Naive B cell (primary cell): Measurements from ENCODE around the gene CMIP. TPM values are rescaled to one million over a fixed set of nuclear protein-coding genes. Genes with fewer than 3 reads are reported as not detected.

Experiments
- ATAC-seq, 2 donors: fragments of 150-1000 bp; cut with Tn5 transposase; 2 replicates each; pipeline ENCODE4 v1.10.0; 2021; ENCODE audit warnings: low read depth in 2 of 2, mild to moderate bottlenecking in 2 of 2, moderate library complexity in 2 of 2
- DNase-seq: peaks from one replicate; pipeline ENCODE4 v3.0.0; 2022
- H3K27ac Mint-ChIP-seq, 6 donors: one replicate each; pipeline ENCODE4 v1.8.0; 2020 to 2022; ENCODE audit warnings: mild to moderate bottlenecking in 6 of 6, mixed read lengths in 6 of 6, moderate library complexity in 5 of 6, inconsistent platforms in 2 of 6
- H3K27me3 Mint-ChIP-seq, 3 donors: one replicate each; pipeline ENCODE4 v1.8.0; 2021 to 2022; ENCODE audit warnings: mixed read lengths in 3 of 3, mild to moderate bottlenecking in 1 of 3
- H3K36me3 Mint-ChIP-seq, 2 donors: one replicate each; pipeline ENCODE4 v1.8.0; 2020 to 2022; ENCODE audit warnings: mixed read lengths in 2 of 2, inconsistent platforms in 1 of 2, mild to moderate bottlenecking in 1 of 2
- H3K4me1 Mint-ChIP-seq, 3 donors: one replicate each; pipeline ENCODE4 v1.8.0; 2020 to 2022; ENCODE audit warnings: mixed read lengths in 3 of 3, inconsistent platforms in 1 of 3, mild to moderate bottlenecking in 1 of 3, moderate library complexity in 1 of 3
- H3K4me3 Mint-ChIP-seq, 8 donors: one replicate each; pipeline ENCODE4 v1.8.0; 2020 to 2022; ENCODE audit warnings: mild to moderate bottlenecking in 8 of 8, mixed read lengths in 8 of 8, moderate library complexity in 8 of 8, inconsistent platforms in 2 of 8
- H3K9me3 Mint-ChIP-seq, 7 donors: one replicate each; pipeline ENCODE4 v1.8.0; 2020 to 2022; ENCODE audit warnings: mixed read lengths in 7 of 7, mild to moderate bottlenecking in 5 of 7, inconsistent platforms in 2 of 7, moderate library complexity in 1 of 7
- polyA plus RNA-seq, 6 donors: library from polyadenylated mRNA; unstranded; fragments of 300-500 nt; fragmentation: Illumina TruSeq; gene quantifications; one replicate each; pipeline ENCODE4 v1.2.3, GENCODE V29; 2021; ENCODE audit warnings: low read depth in 6 of 6

The CMIP gene
- polyA plus RNA-seq, 6 donors from 2014 or later: 0.61 to 2.5 (median 1.3) TPM

DNA sequence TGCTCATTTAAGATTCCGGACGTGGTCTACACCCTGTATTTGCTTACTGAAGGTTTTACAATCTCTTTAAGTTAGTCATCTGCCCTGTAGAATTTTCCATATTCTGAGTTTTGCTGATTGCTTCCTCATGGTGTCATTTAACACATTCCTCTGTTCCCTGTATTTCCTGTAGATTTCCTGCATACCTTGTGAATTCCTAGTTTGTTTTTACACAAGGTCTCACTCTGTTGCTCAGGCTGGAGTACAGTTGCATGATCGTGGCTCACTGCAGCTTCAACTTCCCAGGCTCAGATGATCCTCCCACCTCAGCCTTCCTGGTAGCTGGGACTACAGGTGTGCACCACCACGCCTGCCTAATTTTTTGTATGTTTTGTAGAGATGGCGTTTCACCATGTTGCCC lies 66.8 kb downstream of the CMIP start:
- no peak for DNase-seq
- no peak for ATAC-seq
- H3K9me3 Mint-ChIP-seq: no peaks in the 10 kb centered on the region
- H3K27me3 Mint-ChIP-seq: no peaks in the 10 kb centered on the region
- no peaks in the 10 kb centered on the region for H3K36me3 Mint-ChIP-seq
- H3K27ac Mint-ChIP-seq: peak overlapping the region in 1 of 6 donors; percentile 76
- H3K4me1 Mint-ChIP-seq: peaks cover 36 to 74% (median 55%) of the 10 kb centered on the region in 3 donors
- H3K4me3 Mint-ChIP-seq: no peak overlapping the region

DNA sequence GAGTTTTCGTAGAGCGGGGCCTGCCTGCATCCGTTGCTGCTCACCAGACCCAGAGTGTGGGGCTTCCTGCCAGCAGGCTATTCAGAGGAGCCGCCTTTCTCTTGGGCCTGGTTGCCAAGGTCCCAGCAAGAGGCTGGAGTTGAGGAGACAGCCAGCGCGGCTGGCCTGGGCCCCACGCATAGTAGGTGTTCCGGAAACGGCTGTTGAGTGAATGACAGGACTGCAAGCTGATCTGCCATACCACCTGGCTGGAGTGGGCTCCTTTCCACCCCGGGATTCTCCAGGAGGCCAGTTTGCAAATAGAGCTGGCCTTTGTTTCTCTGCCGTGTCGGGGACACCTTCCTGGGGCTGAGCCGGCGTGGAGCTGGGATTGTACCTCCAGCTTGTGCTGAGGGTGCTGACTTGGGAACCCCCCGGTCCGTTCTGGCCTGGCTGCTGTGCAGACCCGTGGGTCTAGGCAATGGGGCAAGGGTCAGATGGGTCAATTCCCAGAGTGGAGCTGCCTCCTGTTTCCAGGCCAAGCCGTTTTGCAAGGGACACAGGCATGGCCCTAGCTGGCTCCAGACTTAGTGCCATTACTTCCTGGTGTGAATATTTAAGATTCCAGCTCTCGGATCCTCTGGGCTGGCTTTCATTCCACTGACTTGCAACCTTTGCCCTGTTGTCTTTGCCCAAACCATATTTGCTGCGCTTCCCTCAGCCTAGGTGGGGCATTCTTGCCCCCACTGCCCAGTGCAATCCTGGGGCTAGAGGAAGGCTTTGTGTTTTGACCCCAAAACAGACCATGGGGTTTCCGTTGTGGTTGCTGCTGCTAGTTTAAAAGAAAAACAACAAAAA lies 68.8 kb downstream of the CMIP start:
- H3K4me3 Mint-ChIP-seq: peak overlapping the region; percentile 36 to 87 (median 77)
- ATAC-seq: peak; percentile 60 to 61

DNA sequence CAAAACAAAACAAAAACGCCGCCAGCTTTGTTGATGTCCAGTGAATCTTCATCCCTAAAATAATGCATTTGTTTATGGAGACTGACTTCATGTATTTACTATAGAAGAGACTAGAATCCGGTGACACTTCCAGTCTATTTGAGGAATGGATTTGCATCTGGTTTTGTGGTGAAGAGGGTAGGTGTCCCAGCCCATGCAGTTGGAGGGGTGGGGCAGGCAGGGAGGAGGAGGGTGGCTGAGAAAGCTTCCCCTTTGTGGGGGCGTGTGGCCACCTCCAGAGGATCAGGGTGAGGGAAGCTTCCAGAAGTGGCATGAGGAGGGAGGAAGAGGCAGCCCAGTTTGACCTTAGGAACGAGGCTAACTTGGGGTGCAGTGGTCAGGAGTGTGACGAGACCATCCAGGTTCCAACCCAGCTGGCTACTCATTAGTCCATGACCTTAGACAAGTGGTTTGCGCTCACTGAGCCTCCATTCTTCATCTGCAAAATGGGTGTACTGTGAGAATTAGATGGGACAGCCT lies 69.5 kb downstream of the CMIP start:
- Mint-ChIP-seq H3K27me3 (no peaks in the 10 kb centered on the region), H3K9me3 (no peaks in the 10 kb centered on the region), H3K36me3 (no peaks in the 10 kb centered on the region), H3K4me3 (peak overlapping the region; percentile 20 to 84 (median 68)), H3K4me1 (peaks cover 31 to 57% (median 44%) of the 10 kb centered on the region in 3 donors), H3K27ac (peak overlapping the region in 5 of 6 donors; percentile 61 to 98 (median 94))
- peak; percentile 86 to 87 for ATAC-seq
- DNase-seq: peak; percentile 66

More for the DNA sequence above, 68.8 kb downstream of the CMIP start:
- peak overlapping the region; percentile 76 to 98 (median 96) for H3K27ac Mint-ChIP-seq
- no peaks in the 10 kb centered on the region for H3K27me3 Mint-ChIP-seq
- H3K4me1 Mint-ChIP-seq: peaks cover 31 to 60% (median 48%) of the 10 kb centered on the region in 3 donors
- H3K9me3 Mint-ChIP-seq: no peaks in the 10 kb centered on the region
- no peak for DNase-seq
- no peaks in the 10 kb centered on the region for H3K36me3 Mint-ChIP-seq

DNA sequence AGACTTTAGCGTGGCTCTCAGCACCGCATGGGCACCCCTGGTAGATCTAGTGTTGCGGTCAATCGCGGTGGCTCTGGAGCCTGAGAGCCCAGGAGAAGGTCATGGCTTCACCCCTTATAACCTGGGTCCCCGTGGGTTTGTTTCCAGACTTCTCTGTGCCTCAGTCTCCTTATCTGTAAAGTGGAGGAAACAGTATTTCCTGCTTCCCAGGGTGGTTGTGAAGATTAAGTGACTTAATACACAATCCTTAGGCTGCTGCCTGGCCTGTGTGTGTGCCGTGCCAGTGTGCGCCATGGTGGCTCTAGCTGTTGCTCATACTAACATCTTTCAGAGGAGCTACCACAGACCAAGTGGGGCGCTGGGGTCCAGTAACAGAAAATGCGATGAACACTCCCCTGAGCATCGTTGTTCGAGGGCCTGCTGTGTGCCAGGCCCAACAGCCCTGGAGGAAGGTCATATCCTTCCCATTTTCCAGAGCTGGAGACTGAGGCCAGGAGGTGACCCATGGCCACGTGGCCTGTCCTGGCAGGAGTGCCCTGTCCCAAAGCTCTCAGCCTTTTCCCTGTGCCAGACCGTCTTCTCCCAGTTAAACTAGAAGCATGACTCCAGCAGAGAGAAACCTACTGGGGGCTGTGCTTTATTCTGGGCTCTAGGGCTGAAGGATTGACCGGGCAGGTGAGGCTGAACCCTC lies 70.1 kb downstream of the CMIP start:
- DNase-seq: no peak
- Mint-ChIP-seq H3K27ac (peak overlapping the region in 5 of 6 donors; percentile 66 to 98 (median 94)), H3K36me3 (no peaks in the 10 kb centered on the region), H3K27me3 (no peaks in the 10 kb centered on the region), H3K4me3 (peak overlapping the region in 4 of 8 donors; percentile 61 to 81 (median 77)), H3K4me1 (peaks cover 33 to 59% (median 46%) of the 10 kb centered on the region in 3 donors), H3K9me3 (no peaks in the 10 kb centered on the region)
- ATAC-seq: no peak

DNA sequence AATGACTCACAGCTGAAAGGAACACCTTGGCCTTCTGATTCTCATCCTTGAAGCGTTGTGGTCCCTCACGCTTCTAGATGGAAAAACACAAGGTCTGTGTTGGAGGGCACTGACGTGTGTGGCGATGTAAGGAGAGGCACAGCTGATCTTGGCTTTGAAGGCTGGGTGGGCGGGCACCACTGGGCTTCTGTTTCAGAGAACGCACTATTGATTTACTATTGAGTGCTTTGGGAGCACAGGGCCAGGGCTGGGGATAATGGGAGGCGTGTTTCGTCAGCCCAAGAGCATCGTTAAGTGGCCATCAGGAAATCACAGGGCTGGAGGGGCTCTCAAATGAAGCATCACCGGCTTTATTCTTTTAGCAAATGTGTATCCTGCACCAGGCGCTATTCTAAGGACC lies 70.7 kb downstream of the CMIP start:
- no peak overlapping the region for H3K4me3 Mint-ChIP-seq
- H3K27ac Mint-ChIP-seq: peak overlapping the region in 4 of 6 donors; percentile 47 to 80 (median 72)
- ATAC-seq (no peak), DNase-seq (no peak)
- H3K4me1 Mint-ChIP-seq: peaks cover 37 to 65% (median 50%) of the 10 kb centered on the region in 3 donors
- no peaks in the 10 kb centered on the region for H3K27me3 Mint-ChIP-seq
- H3K9me3 Mint-ChIP-seq: no peaks in the 10 kb centered on the region
- H3K36me3 Mint-ChIP-seq: no peaks in the 10 kb centered on the region

DNA sequence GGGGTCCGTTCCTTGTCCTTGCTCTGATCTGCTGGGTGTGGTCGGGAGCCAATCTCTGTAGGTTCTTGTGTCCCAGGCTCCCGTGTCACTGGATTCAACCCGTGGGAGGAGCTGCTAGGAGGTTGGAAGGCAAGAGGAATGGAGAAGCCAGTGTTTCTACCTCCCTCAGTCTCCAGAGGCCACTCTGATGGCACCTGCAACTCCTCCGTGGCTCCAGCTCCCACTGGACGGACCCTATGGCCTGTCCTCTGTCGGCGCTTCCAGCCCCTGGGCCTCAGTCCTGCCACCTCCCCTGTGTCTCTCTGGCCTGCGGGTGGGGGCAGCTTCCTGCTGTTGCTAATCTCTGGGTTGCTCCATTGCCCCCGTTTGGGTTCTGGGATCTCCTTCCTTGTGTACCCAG lies 71.1 kb downstream of the CMIP start:
- Mint-ChIP-seq H3K4me3 (peak overlapping the region in 1 of 8 donors; percentile 76), H3K4me1 (peaks cover 42 to 69% (median 54%) of the 10 kb centered on the region in 3 donors), H3K9me3 (no peaks in the 10 kb centered on the region), H3K36me3 (no peaks in the 10 kb centered on the region), H3K27ac (peak overlapping the region in 5 of 6 donors; percentile 47 to 88 (median 69)), H3K27me3 (no peaks in the 10 kb centered on the region)
- ATAC-seq (no peak), DNase-seq (no peak)

DNA sequence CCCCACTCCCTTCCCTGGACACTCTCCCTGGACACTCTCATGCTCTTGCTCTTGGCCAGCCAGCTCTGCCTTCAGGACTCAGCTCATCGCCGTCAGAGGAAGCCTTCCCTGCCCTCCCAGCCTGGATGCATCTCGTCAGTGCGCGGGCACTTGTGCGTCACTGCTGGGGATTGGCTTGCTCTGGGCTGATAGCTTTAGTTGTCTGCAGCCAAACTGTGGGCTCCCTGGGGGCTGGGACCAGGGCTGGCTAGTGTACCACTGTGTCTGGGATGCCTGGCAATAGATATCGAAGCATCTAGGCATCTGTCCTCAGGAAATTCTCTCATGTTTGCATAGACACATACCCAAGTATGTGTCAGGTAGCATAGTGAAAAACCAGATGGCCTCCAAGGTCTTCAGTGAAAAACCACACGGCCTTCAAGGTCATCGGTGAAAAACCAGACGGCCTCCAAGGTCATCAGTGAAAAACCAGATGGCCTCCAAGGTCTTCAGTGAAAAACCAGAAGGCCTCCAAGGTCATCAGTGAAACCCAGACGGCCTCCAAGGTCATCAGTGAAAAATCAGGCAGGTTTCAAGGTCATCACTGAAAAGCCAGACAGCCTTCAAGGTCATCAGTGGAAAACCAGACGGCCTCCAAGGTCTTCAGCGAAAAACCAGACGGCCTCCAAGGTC lies 72.0 kb downstream of the CMIP start:
- Mint-ChIP-seq H3K4me3 (peak overlapping the region in 2 of 8 donors; percentile 3 to 68), H3K9me3 (no peaks in the 10 kb centered on the region), H3K27me3 (no peaks in the 10 kb centered on the region), H3K4me1 (peaks cover 51 to 73% (median 63%) of the 10 kb centered on the region in 3 donors), H3K36me3 (no peaks in the 10 kb centered on the region), H3K27ac (peak overlapping the region in 2 of 6 donors; percentile 80 to 88)
- DNase-seq: no peak
- ATAC-seq: no peak

DNA sequence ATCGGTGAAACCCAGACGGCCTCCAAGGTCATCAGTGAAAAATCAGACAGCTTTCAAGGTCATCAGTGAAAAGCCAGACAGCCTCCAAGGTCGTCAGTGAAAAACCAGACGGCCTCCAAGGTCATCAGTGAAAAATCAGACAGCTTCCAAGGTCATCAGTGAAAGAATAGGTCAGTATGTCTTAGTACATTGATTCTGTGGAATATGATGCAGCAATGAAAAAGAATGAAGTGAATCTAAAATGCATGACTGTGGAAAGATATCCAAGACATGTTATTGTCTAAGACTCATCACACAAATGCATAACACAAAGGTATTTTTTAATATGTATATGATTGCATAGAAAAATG lies 72.5 kb downstream of the CMIP start:
- Mint-ChIP-seq H3K27me3 (no peaks in the 10 kb centered on the region), H3K27ac (no peak overlapping the region), H3K4me3 (no peak overlapping the region), H3K4me1 (peaks cover 55 to 74% (median 64%) of the 10 kb centered on the region in 3 donors), H3K9me3 (no peaks in the 10 kb centered on the region), H3K36me3 (no peaks in the 10 kb centered on the region)
- no peak for DNase-seq
- ATAC-seq: no peak

DNA sequence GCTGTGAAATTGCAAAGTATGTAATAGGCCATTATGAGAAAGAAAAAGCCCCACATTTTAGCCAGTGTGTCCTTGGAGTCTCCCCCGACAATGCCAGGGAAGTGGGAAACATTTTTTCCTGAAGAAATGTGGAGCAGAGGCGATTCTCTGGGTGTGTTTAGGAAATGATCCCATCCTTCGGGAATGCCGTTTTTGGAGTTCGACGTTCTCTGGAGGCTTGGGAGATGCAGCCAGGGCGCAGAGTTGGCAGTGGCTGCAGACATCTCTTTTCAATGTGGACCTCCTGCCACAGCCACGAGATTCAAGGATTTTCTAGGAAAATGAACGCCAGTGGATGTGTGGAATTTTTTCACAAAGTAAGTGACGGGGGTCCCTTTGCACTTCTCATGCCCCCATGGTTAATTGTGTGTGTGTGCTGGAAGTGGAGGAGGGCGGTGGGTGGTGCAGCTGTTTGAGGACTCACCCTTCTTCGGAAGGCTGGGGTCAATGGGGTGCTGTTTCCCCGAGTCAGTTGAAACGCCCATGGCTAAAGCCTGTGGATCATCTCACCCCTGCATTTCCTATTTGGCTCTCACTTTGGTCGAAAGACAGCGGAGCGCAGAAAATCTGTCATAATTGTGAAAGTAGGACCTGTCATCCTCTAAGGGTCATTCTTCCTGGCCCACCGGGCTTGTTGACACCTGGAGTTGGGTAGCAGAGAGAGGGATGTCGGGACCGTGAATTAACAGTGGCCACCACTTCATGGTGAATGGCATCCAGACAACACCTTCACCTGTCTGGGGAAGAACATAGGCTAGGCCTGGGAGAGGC lies 73.2 kb downstream of the CMIP start:
- Mint-ChIP-seq H3K27me3 (no peaks in the 10 kb centered on the region), H3K9me3 (no peaks in the 10 kb centered on the region), H3K27ac (peak overlapping the region in 1 of 6 donors; percentile 69), H3K36me3 (no peaks in the 10 kb centered on the region), H3K4me3 (no peak overlapping the region), H3K4me1 (peaks cover 51 to 69% (median 59%) of the 10 kb centered on the region in 3 donors)
- no peak for ATAC-seq
- no peak for DNase-seq

DNA sequence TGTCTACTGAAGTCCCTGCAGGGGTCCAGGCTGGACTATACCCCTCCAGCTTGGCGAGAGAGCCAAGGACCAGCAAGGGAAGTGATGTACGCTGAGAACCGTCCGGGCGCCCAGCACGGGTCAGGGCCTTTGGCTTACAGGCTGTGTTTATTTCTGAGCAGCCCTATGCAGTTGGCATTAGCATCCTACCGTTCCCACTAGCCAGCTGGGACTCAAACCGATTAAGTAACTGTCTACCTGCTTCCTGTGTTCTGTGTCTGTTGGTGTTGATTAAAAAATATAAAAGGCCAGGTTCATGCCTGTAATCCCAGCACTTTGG lies 73.8 kb downstream of the CMIP start:
- ATAC-seq (no peak), DNase-seq (no peak)
- Mint-ChIP-seq H3K27ac (peak overlapping the region in 1 of 6 donors; percentile 47), H3K36me3 (no peaks in the 10 kb centered on the region), H3K9me3 (no peaks in the 10 kb centered on the region), H3K27me3 (no peaks in the 10 kb centered on the region), H3K4me3 (no peak overlapping the region), H3K4me1 (peaks cover 51 to 66% (median 56%) of the 10 kb centered on the region in 3 donors)

DNA sequence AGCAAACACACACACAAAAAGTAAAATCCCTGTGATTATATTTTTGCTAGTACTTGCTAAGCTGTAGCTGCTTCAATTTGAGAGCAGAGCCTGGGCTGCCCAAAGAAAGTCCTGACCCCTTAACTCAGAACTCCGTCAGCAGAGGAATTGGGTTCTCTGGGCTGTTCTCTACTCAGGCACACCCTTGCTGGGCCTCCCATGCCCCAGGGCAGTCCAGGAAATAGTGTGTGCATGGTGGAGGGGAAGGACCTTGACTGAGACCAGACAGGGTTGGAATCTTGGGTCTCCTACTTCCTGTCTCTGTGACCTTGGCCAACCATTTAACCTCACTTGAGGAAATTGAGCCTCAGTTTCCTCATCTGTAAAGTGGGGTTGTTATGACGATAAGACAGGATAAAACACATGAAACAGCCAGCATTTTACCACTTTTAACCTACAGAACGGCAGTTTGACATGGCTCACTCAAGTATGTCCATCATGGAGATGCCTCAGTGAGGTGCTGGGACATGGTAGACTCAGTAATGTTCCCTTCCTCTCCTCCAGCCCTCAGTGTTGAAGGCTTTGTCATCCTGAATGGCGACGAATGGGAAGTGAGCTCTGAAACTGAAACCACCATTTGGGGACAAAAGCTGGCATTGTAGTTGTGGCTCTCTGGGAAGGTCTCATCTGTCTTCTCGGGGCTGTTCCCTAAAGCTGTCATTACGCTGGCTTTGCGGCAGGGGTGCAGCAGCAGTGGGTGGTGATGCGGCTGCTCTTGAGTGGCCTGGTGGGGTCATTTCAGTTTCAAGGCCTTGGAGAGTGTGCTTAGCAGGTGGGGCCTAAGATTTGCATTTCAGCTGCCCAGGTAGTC lies 74.9 kb downstream of the CMIP start:
- Mint-ChIP-seq H3K4me1 (peaks cover 41 to 54% (median 46%) of the 10 kb centered on the region in 3 donors), H3K4me3 (peak overlapping the region in 3 of 8 donors; percentile 7 to 41 (median 34)), H3K27me3 (no peaks in the 10 kb centered on the region), H3K36me3 (no peaks in the 10 kb centered on the region), H3K27ac (peak overlapping the region; percentile 78 to 95 (median 84)), H3K9me3 (no peaks in the 10 kb centered on the region)
- ATAC-seq (peak in 1 of 2 donors; percentile 27), DNase-seq (no peak)

DNA sequence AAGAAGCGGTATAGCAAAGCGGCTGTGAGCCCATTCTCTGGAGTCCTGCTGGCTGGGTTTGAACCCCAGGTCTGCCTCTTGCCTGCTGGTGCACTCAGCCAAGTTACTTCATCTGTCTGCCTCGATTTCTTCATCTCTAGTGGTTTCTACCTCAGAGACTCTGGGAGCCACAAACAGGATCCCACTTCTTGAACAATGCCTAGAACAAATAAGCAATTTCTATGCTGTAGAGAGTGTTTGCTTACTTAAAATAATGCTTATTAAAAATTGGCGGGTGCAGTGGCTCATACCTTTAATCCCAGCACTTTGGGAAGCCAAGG lies 75.5 kb downstream of the CMIP start:
- Mint-ChIP-seq H3K4me3 (no peak overlapping the region), H3K27ac (peak overlapping the region; percentile 78 to 95 (median 84)), H3K27me3 (no peaks in the 10 kb centered on the region), H3K9me3 (no peaks in the 10 kb centered on the region), H3K4me1 (peaks cover 39 to 49% (median 42%) of the 10 kb centered on the region in 3 donors), H3K36me3 (no peaks in the 10 kb centered on the region)
- ATAC-seq (no peak), DNase-seq (no peak)
